ENCODE results near the gene ZNF749.
"Not testable (repeated sequence)": the region's sequence is repeated elsewhere in the genome, so short reads cannot be mapped to it uniquely, and the experiment has no call there.

ZNF749 gene

DNA sequence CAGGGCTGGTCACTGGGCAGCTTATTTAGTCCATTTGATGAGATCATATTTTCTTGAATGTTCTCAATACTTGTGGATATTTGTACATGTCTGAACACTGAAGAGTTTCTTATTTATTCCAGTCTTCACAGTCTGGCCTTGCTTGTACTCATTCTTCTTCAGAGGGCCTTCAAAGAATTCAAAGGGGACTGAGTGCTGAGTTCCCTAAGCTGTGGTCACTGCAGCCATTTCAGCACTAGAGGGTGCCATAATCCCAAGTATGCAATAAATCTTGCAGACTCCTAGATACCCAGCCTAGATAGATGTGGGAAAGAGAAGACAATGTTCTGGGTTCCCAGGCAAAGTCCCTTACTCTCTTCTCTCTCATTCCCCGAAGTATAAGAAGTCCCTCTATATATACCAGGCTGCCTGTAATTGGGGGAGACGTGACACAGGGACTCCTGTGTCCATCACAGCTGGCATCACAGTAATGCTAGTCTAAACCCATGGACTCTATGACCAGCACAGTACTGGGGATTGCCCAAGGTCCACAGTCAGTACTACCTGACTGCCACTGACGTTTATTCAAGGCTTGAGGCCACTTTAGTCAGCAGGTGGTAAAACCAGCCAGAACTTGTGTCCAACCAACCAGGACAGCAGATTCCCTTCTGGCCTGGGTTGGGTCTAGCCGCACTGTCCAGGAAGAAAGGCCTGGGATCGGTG is 30.7 kb downstream of the ZNF749 start:
- DNase-seq (ENCODE audit: low read depth in 4 of 4, low spot score in 1 of 4): no peak

DNA sequence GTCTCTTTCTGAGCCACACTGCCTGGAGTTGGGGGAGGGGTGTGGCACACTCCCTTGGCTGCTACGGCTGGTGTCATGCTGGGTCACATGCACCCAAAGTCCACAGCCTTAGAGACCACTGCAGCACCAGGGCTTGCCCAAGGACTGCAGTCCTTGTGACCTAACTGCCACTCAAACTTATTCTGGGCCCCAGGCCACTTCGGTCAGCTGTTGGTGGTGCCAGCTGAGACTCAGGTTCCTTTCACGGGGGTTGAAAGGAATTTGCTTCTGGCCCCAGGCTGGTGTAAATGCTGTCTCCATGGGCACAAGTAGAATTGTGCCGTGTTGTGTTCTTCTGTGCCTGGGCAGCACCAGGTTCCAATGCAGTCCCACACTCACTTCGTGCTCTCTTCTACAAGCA is 31.4 kb downstream of the ZNF749 start:
- no peak for DNase-seq (ENCODE audit: low read depth in 4 of 4, low spot score in 1 of 4)

DNA sequence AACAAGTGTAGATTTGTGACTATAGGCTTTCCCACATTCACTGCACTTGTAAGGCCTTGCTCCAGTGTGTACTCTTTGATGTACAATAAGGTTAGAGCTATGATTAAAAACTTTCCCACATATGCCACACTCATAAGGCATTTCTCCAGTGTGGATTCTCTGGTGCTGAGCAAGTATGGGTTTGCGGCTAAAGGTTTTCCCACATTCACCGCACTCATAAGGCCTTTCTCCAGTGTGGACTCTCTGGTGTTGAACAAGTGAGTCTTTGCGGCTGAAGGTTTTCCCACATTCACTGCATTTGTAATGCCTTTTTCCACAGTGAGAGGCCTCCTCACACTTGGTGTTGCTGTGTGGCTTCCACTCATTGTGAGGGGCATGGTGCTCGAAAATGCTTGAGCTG is 38.5 kb downstream of the ZNF749 start:
- DNase-seq (ENCODE audit: low read depth in 4 of 4, low spot score in 1 of 4): no peak

DNA sequence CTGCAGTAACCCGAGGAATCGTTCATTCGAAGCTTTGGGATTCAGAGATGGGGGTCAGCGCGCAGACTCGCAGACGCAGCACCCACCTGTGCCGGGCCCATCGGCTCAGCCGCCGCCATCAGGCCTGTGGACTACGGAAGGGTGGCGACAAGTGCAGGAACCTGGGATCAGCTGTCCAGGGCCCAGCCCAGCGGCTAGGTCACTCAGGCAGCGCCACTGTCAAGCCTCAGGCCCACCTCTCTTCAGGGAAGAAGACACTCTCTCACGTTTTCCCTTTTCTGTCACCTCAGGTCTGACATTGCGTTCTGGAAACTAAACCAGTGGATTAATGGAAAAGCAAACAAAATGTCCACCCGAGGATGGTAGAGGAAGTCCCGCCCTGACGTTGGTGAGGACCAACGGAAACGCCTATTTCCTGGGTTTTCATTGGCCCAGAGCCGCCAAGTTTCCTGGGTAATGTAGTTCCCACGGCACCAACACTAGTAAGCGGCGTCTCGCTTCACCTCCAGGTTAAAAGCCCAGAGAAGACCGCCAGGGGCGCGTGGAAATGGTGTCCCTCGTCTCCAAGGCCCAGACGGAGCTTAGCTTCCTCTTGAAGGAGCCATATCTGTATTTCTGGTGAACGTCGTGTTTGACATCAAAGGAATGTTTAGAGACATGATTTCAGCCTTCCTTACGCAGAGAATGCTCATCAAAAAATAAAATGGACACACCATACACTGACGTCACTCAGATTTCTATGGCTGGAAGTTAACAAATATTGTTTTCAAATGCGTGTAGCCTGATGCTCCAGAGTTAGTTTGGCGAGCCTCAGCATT is 42.3 kb downstream of the ZNF749 start, which contains the start of gene ZNF772:
Gene ZNF772, minus strand, starts transcription at position 376 of the 818 bp plus-strand sequence. Its CDS starts 257 bp downstream, at position 119.
- peak; percentile 64 to 76 (median 74) for DNase-seq (ENCODE audit: low read depth in 4 of 4, low spot score in 1 of 4)

DNA sequence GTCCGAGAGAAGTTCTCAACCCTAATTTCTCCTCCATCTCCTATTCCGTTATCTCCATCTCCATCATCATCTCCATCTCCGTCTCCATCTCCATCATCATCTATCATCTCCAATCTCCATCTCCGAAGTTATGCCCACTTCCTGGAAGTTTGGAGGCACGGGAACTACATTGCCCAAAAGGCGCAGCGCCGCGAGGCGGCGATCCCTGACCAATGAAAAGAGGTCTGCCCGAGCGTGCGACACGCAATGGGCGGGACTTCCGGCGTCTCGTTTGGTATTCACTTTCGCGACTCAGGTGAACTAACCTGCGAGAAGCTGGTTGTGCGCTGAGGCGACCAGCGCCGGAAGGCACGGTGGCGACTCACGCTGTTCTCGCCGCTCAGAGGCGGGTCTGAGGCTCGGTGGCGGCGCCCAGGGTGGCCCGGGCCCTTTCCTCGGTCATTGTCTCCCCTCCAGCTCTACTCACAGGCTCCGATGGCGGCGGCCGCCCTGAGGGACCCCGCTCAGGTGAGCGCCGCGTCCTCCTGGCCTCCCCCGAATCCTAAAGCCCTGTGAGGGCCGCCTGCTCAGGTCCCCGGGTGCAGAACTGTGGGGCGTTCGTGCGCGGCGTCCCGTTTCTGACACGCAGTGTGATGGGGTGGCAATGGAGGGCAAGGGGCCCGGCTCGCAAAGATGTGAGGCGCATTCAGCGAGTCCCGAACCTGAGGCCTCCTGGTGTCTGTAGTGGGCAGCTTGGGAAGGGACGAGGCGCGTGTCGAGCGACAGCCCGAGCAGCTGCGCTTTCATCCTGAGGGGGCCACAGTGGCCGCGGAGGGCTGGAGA is 52.6 kb downstream of the ZNF749 start, which contains the start of gene ZNF419:
Gene ZNF419, plus strand, starts transcription at position 274 of the 822 bp plus-strand sequence. Its CDS starts 201 bp downstream, at position 475.
- DNase-seq (ENCODE audit: low read depth in 4 of 4, low spot score in 1 of 4): peak; percentile 86 to 96 (median 90)

DNA sequence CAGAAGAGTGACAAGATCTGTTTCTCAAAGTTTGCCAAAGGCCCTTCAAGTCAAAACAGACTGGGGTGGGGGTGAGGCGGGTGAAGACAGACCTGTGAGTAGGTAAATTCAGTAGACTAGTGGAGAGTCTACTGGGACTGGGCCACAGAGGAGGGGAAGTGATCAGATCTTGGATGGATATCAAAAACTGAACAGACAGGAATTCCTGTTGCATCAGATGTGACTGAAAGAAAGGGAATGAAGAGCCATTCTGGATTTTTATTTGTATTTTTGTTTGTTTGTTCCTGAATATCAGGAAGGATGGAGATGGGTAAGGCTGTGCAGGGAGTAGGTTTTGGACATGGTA is 53.1 kb downstream of the ZNF749 start:
- not testable (repeated sequence) for DNase-seq (ENCODE audit: low read depth in 4 of 4, low spot score in 1 of 4)
